Measurements from ENCODE around the gene CTXND1.

CTXND1 gene

DNA sequence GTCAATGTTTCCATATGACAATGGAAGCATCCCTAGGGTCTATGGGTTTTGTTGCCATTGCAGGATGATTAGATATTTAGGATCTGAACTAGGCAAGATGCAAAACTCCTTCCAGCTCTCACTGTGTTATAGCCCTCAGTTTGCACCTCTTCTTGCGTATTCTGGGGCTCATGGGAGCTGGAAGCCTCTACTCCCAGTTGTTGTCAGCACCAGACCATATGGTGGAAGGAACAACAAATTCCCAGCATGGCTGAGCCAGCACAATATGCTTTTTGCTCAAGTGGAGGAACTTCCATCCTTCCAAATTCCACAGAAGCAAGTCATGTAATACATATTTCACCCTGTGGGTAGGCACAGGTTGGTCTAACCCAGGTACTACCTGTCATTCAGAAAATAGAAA, 18.5 kb upstream of the CTXND1 start:
- H3K9me3 Mint-ChIP-seq = peaks cover 0 to 2% of the 10 kb centered on the region in 2 donors
- no peak for ATAC-seq (replicated peaks)
- peaks cover 13 to 27% of the 10 kb centered on the region in 2 donors for H3K4me1 Mint-ChIP-seq
- H3K27me3 Mint-ChIP-seq = peaks cover 27 to 33% of the 10 kb centered on the region in 2 donors
- DNase-seq = no peak
- no peak overlapping the region for H3K4me3 Mint-ChIP-seq
- H3K27ac Mint-ChIP-seq = no peak overlapping the region
- H3K36me3 Mint-ChIP-seq = no peaks in the 10 kb centered on the region

DNA sequence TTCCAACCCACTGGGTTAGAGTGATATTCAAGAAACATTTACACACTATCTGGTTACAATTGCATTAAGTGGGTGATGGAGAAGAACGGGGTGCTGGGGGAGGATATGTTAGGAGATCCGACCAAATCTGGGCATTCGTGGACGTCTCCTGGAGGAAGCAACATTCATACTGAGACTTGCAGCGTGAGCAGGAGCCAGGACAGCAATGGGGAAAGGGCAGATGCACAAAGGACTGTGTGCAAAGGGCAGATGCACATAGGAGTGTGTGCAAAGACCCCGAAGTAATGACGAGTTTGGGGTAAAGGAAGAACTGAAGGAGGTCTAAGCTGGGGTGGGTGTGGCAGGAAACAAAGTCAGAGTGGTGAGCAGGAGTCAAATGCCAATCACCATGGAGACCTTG, 16.1 kb upstream of the CTXND1 start:
- no peak for DNase-seq

DNA sequence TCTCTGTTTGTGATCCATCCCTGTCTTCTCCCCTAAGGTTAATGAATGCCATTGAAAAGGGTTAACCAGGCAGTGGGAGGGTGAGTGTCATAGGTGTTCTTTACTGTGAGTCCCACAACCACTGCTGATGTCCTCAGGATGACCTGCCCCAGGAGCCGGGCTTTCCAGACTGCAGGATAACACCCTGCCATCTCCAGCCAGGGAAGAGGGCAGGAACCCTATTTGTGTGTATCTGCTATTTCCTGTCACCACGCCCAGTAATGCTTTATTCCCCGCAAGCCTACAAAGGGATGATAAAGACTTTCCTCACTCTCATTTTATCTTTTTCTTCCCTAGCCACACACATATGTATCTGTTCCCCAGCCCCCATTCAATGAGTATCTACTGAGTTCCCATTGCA, 15.6 kb upstream of the CTXND1 start:
- H3K9me3 Mint-ChIP-seq = no peaks in the 10 kb centered on the region
- no peak overlapping the region for H3K27ac Mint-ChIP-seq
- DNase-seq (no peak), ATAC-seq (replicated peaks) (no peak)
- no peaks in the 10 kb centered on the region for H3K36me3 Mint-ChIP-seq
- H3K27me3 Mint-ChIP-seq = peaks cover 29 to 33% of the 10 kb centered on the region in 2 donors
- H3K4me1 Mint-ChIP-seq = peaks cover 11 to 28% of the 10 kb centered on the region in 2 donors
- H3K4me3 Mint-ChIP-seq = no peak overlapping the region

More for the DNA sequence above, 16.1 kb upstream of the CTXND1 start:
- Mint-ChIP-seq H3K36me3 (no peaks in the 10 kb centered on the region), H3K4me3 (no peak overlapping the region), H3K27ac (no peak overlapping the region), H3K4me1 (peaks cover 12 to 31% of the 10 kb centered on the region in 2 donors), H3K9me3 (no peaks in the 10 kb centered on the region), H3K27me3 (peaks cover 27 to 33% of the 10 kb centered on the region in 2 donors)
- no peak for ATAC-seq (replicated peaks)

DNA sequence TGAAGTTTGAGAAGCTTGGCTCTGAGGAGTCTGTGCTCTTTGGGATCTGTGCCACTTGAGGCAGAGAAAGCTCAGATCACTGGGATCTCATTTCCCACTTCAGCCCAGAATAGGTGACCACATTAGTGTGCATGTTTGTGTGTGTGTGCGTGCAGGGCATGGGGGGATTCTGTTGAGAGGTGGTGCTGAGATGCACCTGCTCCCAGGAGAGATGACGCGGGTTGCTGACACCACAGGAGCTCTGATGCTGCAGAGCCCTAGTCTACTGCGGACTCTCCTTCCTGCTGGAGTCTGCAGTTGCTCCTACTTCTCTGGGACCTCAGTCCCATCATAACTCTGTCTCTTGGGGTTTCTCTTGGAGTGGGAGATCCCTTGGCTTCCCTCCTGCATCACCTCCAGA, 14.7 kb upstream of the CTXND1 start:
- Mint-ChIP-seq H3K36me3 (no peaks in the 10 kb centered on the region), H3K4me1 (peaks cover 11 to 28% of the 10 kb centered on the region in 2 donors), H3K9me3 (no peaks in the 10 kb centered on the region), H3K27me3 (peaks cover 37% of the 10 kb centered on the region in 2 donors), H3K27ac (peak overlapping the region; percentile 9), H3K4me3 (peak overlapping the region in 1 of 2 donors; percentile 54)
- DNase-seq (no peak), ATAC-seq (replicated peaks) (peak; percentile 52 to 58)

DNA sequence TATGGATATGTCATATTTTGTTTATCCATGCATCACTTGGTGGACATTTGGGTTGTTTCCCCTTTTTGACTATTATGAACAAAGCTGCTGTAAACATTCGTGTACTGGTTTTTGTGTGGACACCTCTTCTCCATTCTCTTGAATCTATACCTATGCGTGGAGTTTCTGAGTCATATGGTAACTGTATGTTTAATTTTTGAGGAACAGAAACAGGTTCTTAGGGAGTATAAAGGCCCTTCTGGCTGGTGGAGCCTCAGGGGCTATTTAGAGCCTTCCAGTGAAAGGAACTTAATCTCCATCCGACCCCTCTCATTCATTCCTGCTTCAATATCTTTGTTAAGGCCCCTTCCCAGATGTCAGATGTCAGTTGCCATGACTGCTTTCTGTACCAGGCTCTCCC, 14.1 kb upstream of the CTXND1 start:
- no peaks in the 10 kb centered on the region for H3K36me3 Mint-ChIP-seq
- peaks cover 0 to 2% of the 10 kb centered on the region in 2 donors for H3K9me3 Mint-ChIP-seq
- H3K4me1 Mint-ChIP-seq = peaks cover 11 to 28% of the 10 kb centered on the region in 2 donors
- peak overlapping the region in 1 of 2 donors; percentile 54 for H3K4me3 Mint-ChIP-seq
- peak overlapping the region; percentile 9 for H3K27ac Mint-ChIP-seq
- DNase-seq = no peak
- peaks cover 36 to 37% of the 10 kb centered on the region in 2 donors for H3K27me3 Mint-ChIP-seq
- ATAC-seq (replicated peaks) = peak; percentile 92 to 93

DNA sequence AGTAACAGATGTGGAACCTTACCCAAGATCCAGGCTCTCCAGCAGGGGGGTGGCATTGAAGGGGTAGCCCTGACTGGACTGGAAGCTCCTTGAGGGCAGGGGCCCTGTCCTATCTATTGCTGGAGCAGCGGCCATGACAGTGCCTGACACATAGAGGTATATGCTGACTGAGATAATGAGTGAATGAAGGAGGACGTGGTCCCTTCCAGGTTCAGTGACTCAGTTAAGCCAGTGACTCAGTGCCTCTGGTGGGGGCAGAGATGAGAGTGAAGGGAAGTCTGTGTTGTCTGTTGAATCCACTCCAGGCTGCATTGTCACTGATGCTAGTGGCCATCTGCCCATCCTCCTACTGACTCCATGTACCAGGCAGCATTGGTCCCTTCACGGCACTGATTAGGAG, 13.0 kb upstream of the CTXND1 start:
- H3K27ac Mint-ChIP-seq = no peak overlapping the region
- no peak overlapping the region for H3K4me3 Mint-ChIP-seq
- H3K9me3 Mint-ChIP-seq = peaks cover 0 to 3% of the 10 kb centered on the region in 2 donors
- ATAC-seq (replicated peaks) (peak; percentile 38 to 50), DNase-seq (no peak)
- H3K36me3 Mint-ChIP-seq = no peaks in the 10 kb centered on the region
- H3K27me3 Mint-ChIP-seq = peaks cover 36 to 45% of the 10 kb centered on the region in 2 donors
- H3K4me1 Mint-ChIP-seq = peaks cover 11 to 28% of the 10 kb centered on the region in 2 donors

DNA sequence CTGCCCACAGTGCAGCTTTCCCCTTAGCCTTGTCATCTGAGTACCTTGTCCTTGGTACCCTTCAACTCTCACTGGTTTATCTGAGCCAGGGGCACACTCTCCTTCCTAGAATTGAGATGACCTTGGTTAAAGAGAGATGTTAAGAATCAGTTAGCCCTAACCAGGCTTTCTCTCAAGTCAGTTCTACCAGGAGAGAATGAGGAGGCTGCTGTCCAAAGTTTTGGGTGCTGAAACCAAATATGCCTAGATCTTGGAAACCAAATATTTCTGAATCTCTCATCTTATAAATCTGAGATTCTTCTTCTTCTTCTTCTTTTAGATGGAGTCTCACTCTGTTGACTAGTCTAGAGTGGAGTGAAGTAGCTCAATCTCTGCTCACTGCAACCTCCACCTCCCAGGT, 12.0 kb upstream of the CTXND1 start:
- Mint-ChIP-seq H3K9me3 (peaks cover 0 to 3% of the 10 kb centered on the region in 2 donors), H3K4me3 (no peak overlapping the region), H3K36me3 (no peaks in the 10 kb centered on the region), H3K4me1 (peaks cover 11 to 28% of the 10 kb centered on the region in 2 donors), H3K27ac (no peak overlapping the region), H3K27me3 (peaks cover 41 to 55% of the 10 kb centered on the region in 2 donors)
- DNase-seq (no peak), ATAC-seq (replicated peaks) (no peak)

DNA sequence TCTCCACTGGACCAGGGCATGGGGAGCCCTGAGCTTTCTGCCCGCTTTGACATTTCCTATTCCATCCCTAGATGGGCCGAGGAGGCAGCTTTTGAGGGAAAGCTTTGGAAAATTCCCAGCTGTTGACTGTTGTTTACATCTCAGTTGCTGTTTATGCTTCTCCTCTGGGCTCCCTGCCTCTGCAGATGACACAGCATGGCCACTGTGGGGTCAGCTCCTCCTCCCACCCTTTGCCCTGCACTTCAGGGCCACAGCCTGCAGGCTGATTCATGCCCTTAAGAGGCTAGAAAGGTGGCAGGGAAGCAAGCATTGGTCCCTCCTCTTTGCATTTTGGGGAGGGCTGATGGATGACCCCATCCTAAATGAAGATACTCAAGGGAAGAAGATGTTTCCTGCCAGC, 8.5 kb upstream of the CTXND1 start:
- ATAC-seq (replicated peaks) (no peak), DNase-seq (no peak)
- H3K4me3 Mint-ChIP-seq = no peak overlapping the region
- peaks cover 0 to 7% of the 10 kb centered on the region in 2 donors for H3K4me1 Mint-ChIP-seq
- H3K27ac Mint-ChIP-seq = no peak overlapping the region
- H3K27me3 Mint-ChIP-seq = peaks cover 36 to 61% of the 10 kb centered on the region in 2 donors
- H3K9me3 Mint-ChIP-seq = peaks cover 0 to 3% of the 10 kb centered on the region in 2 donors
- no peaks in the 10 kb centered on the region for H3K36me3 Mint-ChIP-seq

DNA sequence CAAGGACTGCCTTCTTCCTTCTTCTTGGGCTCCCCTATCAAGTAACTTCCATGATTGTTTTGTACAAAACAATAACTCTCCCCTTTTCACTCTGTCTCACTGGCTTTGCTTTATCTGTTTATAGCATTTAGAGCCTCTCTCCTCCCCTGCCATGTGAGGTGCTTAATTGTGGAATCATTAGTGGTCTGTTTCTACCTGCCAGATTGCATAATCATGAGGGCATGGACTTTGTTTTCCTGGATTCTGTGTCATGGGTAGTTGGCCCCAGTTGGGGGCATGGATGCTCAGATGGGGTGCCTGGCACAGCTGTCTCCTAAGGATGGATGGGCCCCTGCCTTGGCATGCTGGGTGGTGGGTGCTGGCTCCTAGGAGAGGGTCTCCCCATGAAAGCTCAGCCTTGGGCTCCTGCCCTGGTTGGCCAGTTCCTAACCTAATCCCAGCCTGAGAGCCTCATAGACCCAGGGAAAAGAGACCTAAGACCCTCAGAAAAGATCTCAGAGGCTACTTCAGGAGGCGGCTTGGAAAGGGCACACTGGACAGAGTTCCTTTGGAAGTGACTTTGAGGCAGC, 8.0 kb upstream of the CTXND1 start:
- H3K4me1 Mint-ChIP-seq = peaks cover 0 to 2% of the 10 kb centered on the region in 2 donors
- H3K36me3 Mint-ChIP-seq = no peaks in the 10 kb centered on the region
- DNase-seq (no peak), ATAC-seq (replicated peaks) (no peak)
- peaks cover 0 to 3% of the 10 kb centered on the region in 2 donors for H3K9me3 Mint-ChIP-seq
- H3K4me3 Mint-ChIP-seq = no peak overlapping the region
- peaks cover 36 to 64% of the 10 kb centered on the region in 2 donors for H3K27me3 Mint-ChIP-seq
- H3K27ac Mint-ChIP-seq = no peak overlapping the region

DNA sequence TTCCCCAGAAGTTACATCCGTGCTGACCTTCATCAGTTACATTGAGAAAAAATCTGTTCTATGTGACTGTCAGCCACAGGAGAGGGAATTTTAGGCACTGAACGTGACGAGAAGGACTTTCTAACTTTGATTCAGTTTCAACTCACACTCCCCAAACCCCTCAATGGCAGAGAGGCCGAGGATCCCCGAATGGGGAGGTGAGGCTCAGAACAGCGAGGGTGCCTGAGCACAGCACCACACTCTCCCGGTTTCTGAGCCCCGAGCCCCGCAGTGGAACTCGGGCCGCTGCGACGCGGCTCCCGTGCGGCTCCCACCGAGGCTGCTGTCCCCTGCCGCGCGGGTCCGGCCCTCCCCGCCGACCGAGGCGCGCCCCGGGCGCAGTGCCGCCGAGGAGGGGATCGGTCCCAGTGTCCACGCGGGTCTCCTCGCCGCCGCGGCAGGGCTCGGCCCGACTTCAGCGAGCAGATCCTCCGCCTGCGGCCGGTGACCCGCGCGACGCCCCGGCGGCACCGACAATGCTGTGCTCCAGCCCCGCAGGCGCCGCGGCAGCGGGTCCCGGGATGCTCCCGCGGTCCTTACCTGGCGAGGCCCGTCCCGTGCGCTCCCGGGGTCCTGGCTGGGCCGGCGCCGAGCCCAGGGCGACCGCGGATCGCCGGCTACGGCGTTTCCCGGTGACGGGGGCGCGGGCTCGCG, 439 bp downstream of the CTXND1 start:
- peak in 1 of 2 donors; percentile 25 for ATAC-seq (replicated peaks)
- H3K9me3 Mint-ChIP-seq = no peaks in the 10 kb centered on the region
- peak overlapping the region in 1 of 2 donors; percentile 50 for H3K4me3 Mint-ChIP-seq
- no peaks in the 10 kb centered on the region for H3K36me3 Mint-ChIP-seq
- H3K4me1 Mint-ChIP-seq = peaks cover 0 to 2% of the 10 kb centered on the region in 2 donors
- H3K27ac Mint-ChIP-seq = no peak overlapping the region
- no peak for DNase-seq
- H3K27me3 Mint-ChIP-seq = peaks cover 54 to 76% of the 10 kb centered on the region in 2 donors

DNA sequence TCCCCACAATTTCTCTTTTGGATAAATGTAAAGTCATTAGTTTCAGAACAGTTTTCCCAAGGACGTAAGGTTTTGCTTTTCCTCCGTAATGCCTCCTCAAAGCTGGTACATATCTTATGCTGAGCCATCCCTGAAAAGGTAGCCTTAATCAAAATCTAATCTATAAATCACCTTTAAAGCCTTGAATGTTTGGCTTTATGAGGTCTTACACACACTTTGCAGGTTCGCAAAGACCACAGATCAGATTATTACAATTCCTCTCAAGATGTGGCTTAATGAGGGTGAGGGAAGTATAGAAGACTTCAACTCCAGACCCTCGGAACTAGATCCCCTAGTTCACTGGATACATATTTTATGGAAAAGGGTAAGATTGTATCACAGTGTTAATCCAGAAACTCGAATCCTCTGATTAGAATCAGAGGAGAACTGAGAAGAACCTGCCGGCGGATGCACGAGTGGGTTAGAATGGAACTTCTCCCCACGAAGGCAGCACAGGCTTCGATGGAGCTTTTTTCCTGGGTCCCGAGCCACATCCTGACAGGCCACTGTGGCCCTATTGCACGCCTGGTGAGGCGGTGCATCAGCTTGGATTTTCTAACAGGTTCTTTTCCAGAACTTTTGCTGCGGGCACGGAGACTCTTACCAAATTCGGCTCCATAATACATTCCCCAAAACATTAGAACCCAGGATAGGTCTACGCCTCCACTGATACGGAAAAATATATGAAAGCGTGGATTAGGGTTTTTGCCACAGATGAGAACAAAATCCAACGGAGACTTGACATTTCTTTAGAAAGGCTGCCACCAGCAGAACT, 1.2 kb downstream of the CTXND1 start:
- H3K36me3 Mint-ChIP-seq = no peaks in the 10 kb centered on the region
- H3K4me1 Mint-ChIP-seq = peaks cover 0 to 2% of the 10 kb centered on the region in 2 donors
- peaks cover 53 to 70% of the 10 kb centered on the region in 2 donors for H3K27me3 Mint-ChIP-seq
- no peaks in the 10 kb centered on the region for H3K9me3 Mint-ChIP-seq
- DNase-seq (no peak), ATAC-seq (replicated peaks) (no peak)
- no peak overlapping the region for H3K27ac Mint-ChIP-seq
- H3K4me3 Mint-ChIP-seq = peak overlapping the region; percentile 50 to 59

DNA sequence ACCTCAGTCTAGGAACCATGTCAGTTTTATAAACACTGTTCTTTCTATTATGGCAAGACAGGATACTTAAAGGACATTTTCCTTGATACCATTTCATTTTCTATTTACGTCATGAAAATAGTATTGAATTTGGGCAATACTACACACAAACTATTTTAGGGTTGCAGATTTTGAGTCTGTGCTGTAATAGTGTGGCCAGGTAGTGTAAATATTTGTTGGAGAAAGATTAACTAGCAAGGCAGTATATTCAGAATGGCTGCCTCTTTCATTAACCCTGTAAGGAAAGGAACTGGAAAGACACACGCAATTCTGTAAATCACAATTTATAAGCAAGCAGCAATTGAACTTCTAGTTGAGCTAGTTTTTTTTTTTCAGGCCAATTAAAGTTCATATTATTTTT, 2.0 kb downstream of the CTXND1 start:
- ATAC-seq (replicated peaks) = no peak
- no peaks in the 10 kb centered on the region for H3K36me3 Mint-ChIP-seq
- peaks cover 0 to 2% of the 10 kb centered on the region in 2 donors for H3K4me1 Mint-ChIP-seq
- peaks cover 58 to 67% of the 10 kb centered on the region in 2 donors for H3K27me3 Mint-ChIP-seq
- H3K4me3 Mint-ChIP-seq = no peak overlapping the region
- no peak overlapping the region for H3K27ac Mint-ChIP-seq
- H3K9me3 Mint-ChIP-seq = no peaks in the 10 kb centered on the region
- DNase-seq = no peak

DNA sequence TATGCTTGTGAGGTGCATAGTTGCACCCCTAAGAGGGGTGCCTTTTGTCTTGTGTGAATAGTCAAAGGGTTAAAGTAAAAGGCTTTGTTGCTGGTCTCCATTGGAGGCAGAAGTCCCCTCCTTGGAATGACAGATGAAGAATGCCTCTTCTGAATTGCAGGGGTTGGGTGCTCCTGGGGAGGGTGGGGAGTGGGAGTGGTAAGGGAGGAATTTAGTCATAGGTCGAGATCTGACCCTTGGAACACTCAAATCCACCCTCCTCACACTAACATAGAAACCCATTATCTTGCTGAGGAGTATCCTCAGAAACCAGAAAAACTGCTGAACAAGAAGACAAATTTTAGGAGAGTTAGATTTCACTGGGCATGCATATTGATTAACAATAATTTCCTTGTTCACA, 4.7 kb downstream of the CTXND1 start:
- no peak for DNase-seq
- Mint-ChIP-seq H3K27ac (no peak overlapping the region), H3K9me3 (no peaks in the 10 kb centered on the region), H3K4me1 (peaks cover 7% of the 10 kb centered on the region in 2 donors), H3K36me3 (no peaks in the 10 kb centered on the region), H3K27me3 (peaks cover 56 to 58% of the 10 kb centered on the region in 2 donors), H3K4me3 (no peak overlapping the region)
- ATAC-seq (replicated peaks) = no peak

DNA sequence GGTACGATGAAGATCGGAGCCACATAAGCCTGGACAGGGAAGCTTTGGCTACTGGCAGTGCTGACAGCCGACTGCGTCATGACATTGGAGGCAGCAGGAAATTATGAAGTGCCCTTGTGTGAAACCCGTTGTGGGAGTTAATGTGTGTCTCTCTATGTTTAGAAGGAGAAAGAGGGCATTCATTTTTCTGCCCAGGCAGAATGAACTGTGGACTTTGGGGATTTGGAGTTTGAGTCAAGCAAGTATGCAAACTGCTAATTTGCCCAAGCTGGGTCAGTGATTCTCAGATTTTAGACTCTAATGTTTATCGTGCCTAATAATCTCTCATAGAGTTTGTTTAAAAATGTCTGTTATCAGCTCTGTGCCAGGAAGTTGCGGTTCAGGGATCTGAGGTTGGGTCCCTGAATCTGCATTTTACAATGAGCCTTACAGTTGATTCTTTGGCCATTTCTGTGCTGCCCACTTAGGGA, 5.6 kb downstream of the CTXND1 start:
- Mint-ChIP-seq H3K4me1 (peaks cover 10 to 16% of the 10 kb centered on the region in 2 donors), H3K27me3 (peaks cover 59 to 64% of the 10 kb centered on the region in 2 donors), H3K36me3 (no peaks in the 10 kb centered on the region), H3K9me3 (no peaks in the 10 kb centered on the region), H3K4me3 (no peak overlapping the region), H3K27ac (no peak overlapping the region)
- DNase-seq = no peak
- no peak for ATAC-seq (replicated peaks)

Measured in stimulated activated naive B cell treated with anti-CD40 and anti-IgM and Interleukin-4, amounts not matched to agents 10 μg/mL and 1 μg/mL and 100 μg/mL, for 72 hours (primary cell).